Measurements from ENCODE around the gene ALG12. TPM values are rescaled to one million over a fixed set of nuclear protein-coding genes. Genes with fewer than 3 reads are reported as not detected.

ALG12 gene
- total RNA-seq, 1 experiment from 2014 or later: 18.6 TPM

- intact Hi-C loops (cut with micrococcal nuclease; ENCODE audit: unreplicated experiment): no loop called here
- CTCF ChIA-PET: no interaction called here
- TF ChIP-seq CTCF (conservative IDR thresholded peaks at IDR 0.05; ENCODE audit: low read depth, low read length) (no peak), EZH2 (IDR thresholded peaks at IDR 0.05; ENCODE audit: borderline replicate concordance, low read depth, low read length, poor library complexity, severe bottlenecking) (no peak)
- no peaks in the 10 kb centered on the region for H3K9me3 ChIP-seq (ENCODE audit: low read depth, low read length, poor library complexity, severe bottlenecking)
- POLR2A ChIA-PET (ENCODE audit: low non-redundant PET): no interaction called here
- H3K27me3 ChIP-seq (replicated peaks; ENCODE audit: insufficient read depth, low read depth, low read length, poor library complexity): no peaks in the 10 kb centered on the region
- no peak overlapping the region for H3K27ac ChIP-seq (ENCODE audit: low read depth, low read length, poor library complexity, severe bottlenecking)
- H3K36me3 ChIP-seq (ENCODE audit: insufficient read depth, low read length, poor library complexity, severe bottlenecking): peaks cover 17% of the 10 kb centered on the region
- no peak overlapping the region for H3K4me3 ChIP-seq (ENCODE audit: low read depth, low read length, poor library complexity, severe bottlenecking)
- H3K4me1 ChIP-seq (ENCODE audit: insufficient read depth, low read length, poor library complexity, severe bottlenecking): peaks cover 17% of the 10 kb centered on the region
- DNase-seq (ENCODE audit: low spot score): no peak
- BruUV-seq (replicated peaks): no TSS peak
Observed at GRCh38 chr22:49958366-49958921, 40.2 kb upstream of the ALG12 start.

GRCh38 chr22:49957826-49958365 lies 39.7 kb upstream of the ALG12 start:
- Histone ChIP-seq H3K4me3 (ENCODE audit: low read depth, low read length, poor library complexity, severe bottlenecking) (no peak overlapping the region), H3K27me3 (replicated peaks; ENCODE audit: insufficient read depth, low read depth, low read length, poor library complexity) (no peaks in the 10 kb centered on the region), H3K4me1 (ENCODE audit: insufficient read depth, low read length, poor library complexity, severe bottlenecking) (peaks cover 12% of the 10 kb centered on the region), H3K9me3 (ENCODE audit: low read depth, low read length, poor library complexity, severe bottlenecking) (no peaks in the 10 kb centered on the region), H3K36me3 (ENCODE audit: insufficient read depth, low read length, poor library complexity, severe bottlenecking) (peaks cover 12% of the 10 kb centered on the region), H3K27ac (ENCODE audit: low read depth, low read length, poor library complexity, severe bottlenecking) (no peak overlapping the region)
- BruUV-seq (replicated peaks): no TSS peak
- intact Hi-C loops (cut with micrococcal nuclease; ENCODE audit: unreplicated experiment): no loop called here
- ChIA-PET POLR2A (ENCODE audit: low non-redundant PET) (no interaction called here), CTCF (no interaction called here)
- no peak for DNase-seq (ENCODE audit: low spot score)
- TF ChIP-seq EZH2 (IDR thresholded peaks at IDR 0.05; ENCODE audit: borderline replicate concordance, low read depth, low read length, poor library complexity, severe bottlenecking): no peak

GRCh38 chr22:49956914-49957825 lies 38.9 kb upstream of the ALG12 start:
- CTCF ChIA-PET: no interaction called here
- no TSS peak for BruUV-seq (replicated peaks)
- Histone ChIP-seq H3K27ac (ENCODE audit: low read depth, low read length, poor library complexity, severe bottlenecking) (no peak overlapping the region), H3K4me1 (ENCODE audit: insufficient read depth, low read length, poor library complexity, severe bottlenecking) (peaks cover 7% of the 10 kb centered on the region), H3K4me3 (ENCODE audit: low read depth, low read length, poor library complexity, severe bottlenecking) (no peak overlapping the region), H3K9me3 (ENCODE audit: low read depth, low read length, poor library complexity, severe bottlenecking) (no peaks in the 10 kb centered on the region), H3K27me3 (replicated peaks; ENCODE audit: insufficient read depth, low read depth, low read length, poor library complexity) (no peaks in the 10 kb centered on the region), H3K36me3 (ENCODE audit: insufficient read depth, low read length, poor library complexity, severe bottlenecking) (peaks cover 6% of the 10 kb centered on the region)
- POLR2A ChIA-PET (ENCODE audit: low non-redundant PET): no interaction called here
- intact Hi-C loops (cut with micrococcal nuclease; ENCODE audit: unreplicated experiment): no loop called here
- TF ChIP-seq EZH2 (IDR thresholded peaks at IDR 0.05; ENCODE audit: borderline replicate concordance, low read depth, low read length, poor library complexity, severe bottlenecking) (no peak), CTCF (conservative IDR thresholded peaks at IDR 0.05; ENCODE audit: low read depth, low read length) (no peak)
- no peak for DNase-seq (ENCODE audit: low spot score)
